WTC11 (cell line): Measurements from ENCODE around the gene DNAJC16. TPM values are rescaled to one million over a fixed set of nuclear protein-coding genes. Genes with fewer than 3 reads are reported as not detected.

Experiments
- ATAC-seq: fragments of 200-7000 bp; cut with Tn5 transposase; 2 replicates; pipeline ENCODE4 v1.10.0; 2021; ENCODE audit warnings: mild to moderate bottlenecking, moderate library complexity
- CTCF ChIA-PET: fragments of 300-600 bp; sonication (Branson Sonifier 250); formaldehyde crosslinking; loops from one replicate; lab custom pipeline; 2021; ENCODE audit warnings: antibody characterized with exemption; lab: Charles Lee
- POLR2A ChIA-PET: fragments of 350-600 bp; sonication (Branson Sonifier 250); formaldehyde crosslinking; loops from one replicate; lab custom pipeline; 2021; ENCODE audit warnings: antibody characterized with exemption; lab: Charles Lee
- DNase-seq: peaks from one replicate; pipeline ENCODE4 v3.0.0; 2021; ENCODE audit warnings: low spot score
- H3K27ac Mint-ChIP-seq: 2 replicates; pipeline ENCODE4 v1.8.0; 2021; ENCODE audit warnings: mixed read lengths
- H3K27me3 Mint-ChIP-seq: 2 replicates; pipeline ENCODE4 v1.8.0; 2021; ENCODE audit warnings: low read depth, mild to moderate bottlenecking, moderate library complexity, mixed read lengths
- H3K36me3 Mint-ChIP-seq: 2 replicates; pipeline ENCODE4 v1.8.0; 2021; ENCODE audit warnings: mixed read lengths
- H3K4me1 Mint-ChIP-seq: 2 replicates; pipeline ENCODE4 v1.8.0; 2022; ENCODE audit warnings: mixed read lengths
- H3K4me3 Mint-ChIP-seq: 2 replicates; pipeline ENCODE4 v1.8.0; 2021; ENCODE audit warnings: mild to moderate bottlenecking, moderate library complexity, mixed read lengths
- H3K9me3 Mint-ChIP-seq: 2 replicates; pipeline ENCODE4 v1.8.0; 2021; ENCODE audit warnings: mixed read lengths
- AR ChIP-seq: fragments of 250-450 bp; sonication (Bioruptor Pico); IDR thresholded peaks from 2 replicates; pipeline ENCODE4 v1.9.0; 2021; ENCODE audit warnings: mild to moderate bottlenecking
- CDX4 ChIP-seq: fragments of 250-450 bp; sonication (Bioruptor Pico); IDR thresholded peaks from 2 replicates; pipeline ENCODE4 v1.9.0; 2021; ENCODE audit warnings: moderate library complexity, mild to moderate bottlenecking, inconsistent platforms, borderline replicate concordance
- CREB1 ChIP-seq: sonication (generic); formaldehyde crosslinking; IDR thresholded peaks from 2 replicates; pipeline ENCODE4 v1.8.0; 2023; ENCODE audit warnings: mild to moderate bottlenecking, missing genetic modification reagents
- E2F4 ChIP-seq: sonication (generic); formaldehyde crosslinking; IDR thresholded peaks from 2 replicates; pipeline ENCODE4 v1.8.1; 2022; ENCODE audit warnings: low read depth, mild to moderate bottlenecking, moderate library complexity, missing genetic modification reagents, borderline replicate concordance
- FOXP4 ChIP-seq: sonication (generic); formaldehyde crosslinking; IDR thresholded peaks from 2 replicates; pipeline ENCODE4 v1.8.0; 2022; ENCODE audit warnings: mild to moderate bottlenecking, missing genetic modification reagents
- GRHL2 ChIP-seq: fragments of 250-450 bp; sonication (Bioruptor Pico); IDR thresholded peaks from 2 replicates; pipeline ENCODE4 v1.8.0; 2022; ENCODE audit warnings: mild to moderate bottlenecking, moderate library complexity; ENCODE audit not compliant: insufficient replicate concordance, severe bottlenecking
- GTF2I ChIP-seq: fragments of 250-450 bp; sonication (Bioruptor Pico); conservative IDR thresholded peaks from 2 replicates; pipeline ENCODE4 v1.4.0; 2021; ENCODE audit warnings: mild to moderate bottlenecking
- MXD4 ChIP-seq: fragments of 250-450 bp; sonication (Bioruptor Pico); IDR thresholded peaks from 2 replicates; pipeline ENCODE4 v1.8.0; 2021; ENCODE audit warnings: mild to moderate bottlenecking, moderate library complexity, borderline replicate concordance
- NR3C1 ChIP-seq: sonication (generic); formaldehyde crosslinking; conservative IDR thresholded peaks from 2 replicates; pipeline ENCODE4 v1.8.1; 2023; ENCODE audit warnings: low read depth, mild to moderate bottlenecking, missing genetic modification reagents
- PRRX2 ChIP-seq: fragments of 250-450 bp; sonication (Bioruptor Pico); IDR thresholded peaks from 2 replicates; pipeline ENCODE4 v1.8.0; 2021; ENCODE audit warnings: mild to moderate bottlenecking
- ZNF121 ChIP-seq: sonication (generic); formaldehyde crosslinking; IDR thresholded peaks from 2 replicates; pipeline ENCODE4 v1.8.0; 2023; ENCODE audit warnings: missing genetic modification reagents
- ZNF281 ChIP-seq: sonication (generic); formaldehyde crosslinking; IDR thresholded peaks from 2 replicates; pipeline ENCODE4 v1.8.0; 2023; ENCODE audit warnings: mild to moderate bottlenecking, missing genetic modification reagents
- ZNF396 ChIP-seq: fragments of 250-450 bp; sonication (Bioruptor Pico); IDR thresholded peaks from 2 replicates; pipeline ENCODE4 v1.8.0; 2021; ENCODE audit warnings: mild to moderate bottlenecking, moderate library complexity, borderline replicate concordance
- ZNF512 ChIP-seq: sonication (generic); formaldehyde crosslinking; IDR thresholded peaks from 2 replicates; pipeline ENCODE4 v1.8.1; 2022; ENCODE audit warnings: missing genetic modification reagents, borderline replicate concordance
- total RNA-seq: library from RNA; stranded (reverse); gene quantifications from 3 replicates; pipeline ENCODE4 v1.2.3, GENCODE V29; 2021

DNAJC16 gene
- total RNA-seq, 1 experiment from 2014 or later, result 16.4 TPM

- no peaks in the 10 kb centered on the region for H3K9me3 Mint-ChIP-seq
- H3K36me3 Mint-ChIP-seq, result peaks cover 33% of the 10 kb centered on the region
- no peak for ATAC-seq
- H3K27me3 Mint-ChIP-seq, result no peaks in the 10 kb centered on the region
- no peaks in the 10 kb centered on the region for H3K4me1 Mint-ChIP-seq
- no peak overlapping the region for H3K27ac Mint-ChIP-seq
- ChIA-PET POLR2A (no interaction called here), CTCF (no interaction called here)
- TF ChIP-seq E2F4 (CRISPR knock-in tag), result no peak
- TF ChIP-seq ZNF281 (CRISPR knock-in tag), result no peak
- TF ChIP-seq GRHL2 (CRISPR knock-in tag), result no peak
- TF ChIP-seq PRRX2 (CRISPR knock-in tag), result no peak
- no peak for TF ChIP-seq MXD4 (CRISPR knock-in tag)
- TF ChIP-seq GTF2I (CRISPR knock-in tag), result no peak
- TF ChIP-seq ZNF396 (CRISPR knock-in tag), result no peak
- TF ChIP-seq CDX4 (CRISPR knock-in tag), result no peak
- TF ChIP-seq FOXP4 (CRISPR knock-in tag), result no peak
- TF ChIP-seq ZNF512, result no peak
- TF ChIP-seq NR3C1 (CRISPR knock-in tag), result no peak
- TF ChIP-seq ZNF121 (CRISPR knock-in tag), result no peak
- TF ChIP-seq CREB1 (CRISPR knock-in tag), result no peak
- no peak for TF ChIP-seq AR (CRISPR knock-in tag)
- no peak overlapping the region for H3K4me3 Mint-ChIP-seq
- DNase-seq, result no peak
Observed at GRCh38 chr1:15543251-15543588, 16.6 kb downstream of the DNAJC16 start.
